Endothelial cell of umbilical vein (primary cell): ENCODE measurements around the gene CNNM4. TPM values are rescaled to one million over a fixed set of nuclear protein-coding genes. Genes with fewer than 3 reads are reported as not detected.

Source experiments
- BruUV-seq: library from RNA; stranded (reverse); fragments of 400-500 nt; replicated peaks from 2 replicates; lab custom pipeline; 2021; lab: Mats Ljungman, UMichigan
- CTCF ChIA-PET: fragments of 300-600, 350-600 bp; sonication (Branson Sonifier 250); formaldehyde crosslinking; loops from one replicate; lab custom pipeline; 2021; ENCODE audit warnings: antibody characterized with exemption, inconsistent platforms; lab: Charles Lee
- POLR2A ChIA-PET: fragments of 300-600, 350-600 bp; sonication (Branson Sonifier 250); formaldehyde crosslinking; loops from one replicate; lab custom pipeline; 2021; ENCODE audit warnings: antibody characterized with exemption, inconsistent platforms; lab: Charles Lee
- DNase-seq: peaks from one replicate; pipeline ENCODE4 v3.0.0-alpha.2; 2011; ENCODE audit warnings: low read depth, low spot score
- FAIRE-seq: peaks from 2 replicates; lab custom pipeline; 2011; peaks lifted over from hg19 to GRCh38; lab: Jason Lieb, UNC
- H2AFZ ChIP-seq: 2 replicates; pipeline ENCODE4 v1.6.0; 2012; ENCODE audit warnings: low read depth, low read length, control low read depth, inconsistent platforms
- H3K27ac ChIP-seq: 2 replicates; pipeline ENCODE4 v1.5.1; 2011; ENCODE audit warnings: low read depth, mild to moderate bottlenecking, control low read depth, low read length, moderate library complexity; ENCODE audit not compliant: insufficient read depth
- H3K27me3 ChIP-seq, 2 experiments: 2 replicates each; pipeline versions ENCODE4 v1.6.0 to v1.6.1; 2011; ENCODE audit warnings: low read length in 2 of 2, mixed read lengths in 1 of 2; ENCODE audit not compliant: control insufficient read depth in 2 of 2, insufficient read depth in 2 of 2
- H3K36me3 ChIP-seq, 2 experiments: 2 replicates in 1 of 2; 3 replicates in 1 of 2; pipeline ENCODE4 v1.5.1; 2011; ENCODE audit warnings: low read length in 2 of 2, mild to moderate bottlenecking in 1 of 2, moderate library complexity in 1 of 2; ENCODE audit not compliant: control insufficient read depth in 2 of 2, insufficient read depth in 2 of 2; ENCODE audit errors: extremely low read depth in 1 of 2
- H3K4me1 ChIP-seq: 3 replicates; pipeline ENCODE4 v1.5.1; 2011; ENCODE audit warnings: mild to moderate bottlenecking, low read length; ENCODE audit not compliant: control insufficient read depth, insufficient read depth; ENCODE audit errors: extremely low read depth
- H3K4me2 ChIP-seq: 2 replicates; pipeline ENCODE4 v1.6.1; 2011; ENCODE audit warnings: low read length, control low read depth, mixed read lengths; ENCODE audit not compliant: insufficient read depth
- H3K4me3 ChIP-seq, 3 experiments: fragments of 200-600 bp in 1 of 3; sonication (generic), shearing (Covaris generic) in 1 of 3; replicated peaks in 1 of 3; 2 replicates each; pipeline ENCODE4 v1.5.1; 2011 to 2016; ENCODE audit warnings: control low read depth in 3 of 3, low read length in 3 of 3, mild to moderate bottlenecking in 2 of 3, inconsistent platforms in 1 of 3, low read depth in 1 of 3, moderate library complexity in 1 of 3; ENCODE audit not compliant: insufficient read depth in 1 of 3
- H3K79me2 ChIP-seq: 2 replicates; pipeline ENCODE4 v1.6.0; 2012; ENCODE audit warnings: low read length, inconsistent platforms; ENCODE audit not compliant: control insufficient read depth, insufficient read depth
- H3K9ac ChIP-seq: replicated peaks from 2 replicates; pipeline ENCODE3; 2011; ENCODE audit warnings: low read length, control low read depth; ENCODE audit not compliant: insufficient read depth; ENCODE audit errors: extremely low read depth
- H3K9me1 ChIP-seq: replicated peaks from 3 replicates; pipeline ENCODE4 v1.6.0; 2011; ENCODE audit warnings: mild to moderate bottlenecking, low read length; ENCODE audit not compliant: control insufficient read depth, insufficient read depth; ENCODE audit errors: extremely low read depth
- H3K9me3 ChIP-seq: replicated peaks from 2 replicates; pipeline ENCODE4 v1.5.1; 2012; ENCODE audit warnings: low read length, inconsistent platforms; ENCODE audit not compliant: control insufficient read depth, insufficient read depth
- H4K20me1 ChIP-seq: replicated peaks from 2 replicates; pipeline ENCODE3; 2011; ENCODE audit warnings: mild to moderate bottlenecking, low read length; ENCODE audit not compliant: control insufficient read depth, insufficient read depth; ENCODE audit errors: extremely low read depth
- CTCF ChIP-seq, 2 donors: IDR thresholded peaks; 1 replicate in 1 of 2; 2 replicates in 1 of 2; pipeline ENCODE4 v1.5.1; 2011; ENCODE audit warnings: low read length in 2 of 2, mild to moderate bottlenecking in 2 of 2, moderate library complexity in 2 of 2, control low read depth in 1 of 2, inconsistent platforms in 1 of 2, low read depth in 1 of 2; ENCODE audit not compliant: insufficient read depth in 1 of 2; ENCODE audit errors: extremely low read depth in 1 of 2
- EZH2 ChIP-seq: IDR thresholded peaks from 2 replicates; pipeline ENCODE4 v1.6.1; 2012; ENCODE audit warnings: borderline replicate concordance, low read depth, mild to moderate bottlenecking, moderate library complexity, low read length, inconsistent platforms; ENCODE audit not compliant: severe bottlenecking
- FOS ChIP-seq: IDR thresholded peaks from 2 replicates; pipeline ENCODE4 v1.6.1; 2011; ENCODE audit warnings: mild to moderate bottlenecking, low read length, moderate library complexity, borderline replicate concordance; ENCODE audit not compliant: insufficient read depth
- GATA2 ChIP-seq: IDR thresholded peaks from 2 replicates; pipeline ENCODE4 v1.7.0; 2011; ENCODE audit warnings: low read depth, mild to moderate bottlenecking, moderate library complexity, mixed read lengths, low read length; ENCODE audit not compliant: insufficient read length, insufficient read depth
- JUN ChIP-seq: IDR thresholded peaks from 2 replicates; pipeline ENCODE4 v1.6.1; 2011; ENCODE audit warnings: borderline replicate concordance, low read depth; ENCODE audit not compliant: insufficient read length, insufficient read depth
- MAX ChIP-seq: IDR thresholded peaks from 2 replicates; pipeline ENCODE4 v1.6.1; 2011; ENCODE audit not compliant: insufficient read depth, insufficient read length
- MYC ChIP-seq: IDR thresholded peaks from one replicate; pipeline ENCODE4 v1.6.1; 2011; ENCODE audit warnings: mild to moderate bottlenecking, low read depth, low read length
- POLR2A ChIP-seq: IDR thresholded peaks from 2 replicates; pipeline ENCODE4 v1.6.1; 2012; ENCODE audit warnings: low read depth, mild to moderate bottlenecking, control low read depth, low read length
- POLR2AphosphoS5 ChIP-seq: IDR thresholded peaks from 2 replicates; pipeline ENCODE4 v1.6.1; 2012; ENCODE audit warnings: low read depth, mild to moderate bottlenecking, control low read depth, low read length, moderate library complexity; ENCODE audit not compliant: insufficient read depth
- dilution Hi-C: fragments of 300-500 bp; cut with MboI; formaldehyde crosslinking; loops from one replicate; pipeline ENCODE4 v1.15.0; 2019; ENCODE audit warnings: low sequenced_read_pairs; ENCODE audit not compliant: extremely low pct_ligation_motif_present
- intact Hi-C: fragments of 100-400 bp; cut with micrococcal nuclease; formaldehyde crosslinking; loops from one replicate; pipeline ENCODE4 v1.10.0; 2022
- polyA plus RNA-seq, 4 experiments: library from polyadenylated mRNA; depleted of rRNA in 3 of 4; stranded (reverse) in 3 of 4; unstranded in 1 of 4; fragments of >200 nt; gene quantifications; 2 replicates each; pipeline versions ENCODE4 v1.2.1 to v1.2.3, GENCODE V29; 2011 to 2012; ENCODE audit warnings: missing spikeins in 1 of 4
- total RNA-seq: library from RNA; stranded (reverse); gene quantifications from 2 replicates; pipeline ENCODE4 v1.2.3, GENCODE V29; 2021

The CNNM4 gene
- total and polyA plus RNA-seq, 2 donors (not counting 3 experiments of a cell fraction or from before 2014, with no cell fraction given): 4.7 to 5.3 TPM

- intact Hi-C loops: no loop called here
- no peaks in the 10 kb centered on the region for H3K9me3 ChIP-seq
- dilution Hi-C loops: no loop called here
- peaks cover 6% of the 10 kb centered on the region for H3K4me1 ChIP-seq
- no peak overlapping the region for H2AFZ ChIP-seq
- ChIA-PET POLR2A (no interaction called here), CTCF (interaction anchor here (0.9 to 1.6 kb wide), 2 partner anchors 10 to 203 kb away, joined by 3 read pairs; no protein-coding TSS in a partner anchor)
- TF ChIP-seq FOS: no peak
- TF ChIP-seq JUN: no peak
- no peaks in the 10 kb centered on the region for H3K9me1 ChIP-seq
- no peak overlapping the region for H3K4me2 ChIP-seq
- BruUV-seq: no TSS peak
- DNase-seq (no peak), FAIRE-seq (no peak)
- H3K4me3 ChIP-seq: no peak overlapping the region
- H3K9ac ChIP-seq: no peak overlapping the region
- H3K27me3 ChIP-seq: no peaks in the 10 kb centered on the region
- no peaks in the 10 kb centered on the region for H3K36me3 ChIP-seq
- H3K79me2 ChIP-seq: no peaks in the 10 kb centered on the region
- H3K27ac ChIP-seq: no peak overlapping the region
- no peaks in the 10 kb centered on the region for H4K20me1 ChIP-seq
Observed at GRCh38 chr2:96757477-96757860, 3.2 kb upstream of the CNNM4 start.

GRCh38 chr2:96758987-96759386, 1.7 kb upstream of the CNNM4 start:
- dilution Hi-C loops: no loop called here
- H2AFZ ChIP-seq: no peak overlapping the region
- FAIRE-seq: no peak

More at GRCh38 chr2:96758987-96759386, 1.7 kb upstream of the CNNM4 start:
- no peak overlapping the region for H3K4me3 ChIP-seq
- TF ChIP-seq MYC (no peak), GATA2 (no peak), EZH2 (no peak), FOS (no peak), CTCF (IDR thresholded peaks at IDR 0.05; ENCODE audit: extremely low read depth in 1 of 2, insufficient read depth in 1 of 2, low read depth in 1 of 2, low read length in 2 of 2) (no peak), POLR2A (no peak), JUN (no peak), MAX (no peak), POLR2AphosphoS5 (no peak)
- H3K9me1 ChIP-seq: no peaks in the 10 kb centered on the region
- H3K36me3 ChIP-seq: no peaks in the 10 kb centered on the region
- intact Hi-C loops: no loop called here
- no peaks in the 10 kb centered on the region for H3K27me3 ChIP-seq
- no peak overlapping the region for H3K4me2 ChIP-seq
- H3K79me2 ChIP-seq: no peaks in the 10 kb centered on the region
- POLR2A ChIA-PET: no interaction called here
- no TSS peak for BruUV-seq
- H3K9me3 ChIP-seq: no peaks in the 10 kb centered on the region
- H3K27ac ChIP-seq: no peak overlapping the region
- CTCF ChIA-PET: interaction anchor here (1.6 kb wide), 1 partner anchor 205 kb away, joined by 3 read pairs; no protein-coding TSS in a partner anchor
- H3K9ac ChIP-seq: no peak overlapping the region
- no peak for DNase-seq
- peaks cover 16% of the 10 kb centered on the region for H3K4me1 ChIP-seq
- no peaks in the 10 kb centered on the region for H4K20me1 ChIP-seq
